ENCODE data around the gene PREX1. TPM values are rescaled to one million over a fixed set of nuclear protein-coding genes. Genes with fewer than 3 reads are reported as not detected.

The PREX1 gene
- total RNA-seq, 1 experiment from 2014 or later, result not detected

- Mint-ChIP-seq H3K4me3 (ENCODE audit: unreplicated experiment) (no peak overlapping the region), H3K9me3 (ENCODE audit: unreplicated experiment) (no peaks in the 10 kb centered on the region), H3K27ac (ENCODE audit: low read depth, unreplicated experiment) (no peak overlapping the region), H3K4me1 (ENCODE audit: insufficient read depth, unreplicated experiment) (peaks cover 10% of the 10 kb centered on the region), H3K27me3 (ENCODE audit: insufficient read depth, unreplicated experiment) (no peaks in the 10 kb centered on the region), H3K36me3 (ENCODE audit: insufficient read depth, unreplicated experiment) (no peaks in the 10 kb centered on the region)
- no TSS peak for BruUV-seq (replicated peaks)
- DNase-seq (ENCODE audit: unreplicated experiment), result no peak
- no peak for TF ChIP-seq CTCF (IDR thresholded peaks at IDR 0.05; ENCODE audit: unreplicated experiment)
- ChIA-PET POLR2A (no interaction called here), CTCF (no interaction called here)
- intact Hi-C loops (cut with micrococcal nuclease), result no loop called here
These were observed 28.3 kb upstream of the PREX1 start for GRCh38 chr20:48856130-48856529.

GRCh38 chr20:48855046-48855445 lies 27.2 kb upstream of the PREX1 start:
- no peak for DNase-seq (ENCODE audit: unreplicated experiment)
- Mint-ChIP-seq H3K27ac (ENCODE audit: low read depth, unreplicated experiment) (no peak overlapping the region), H3K4me3 (ENCODE audit: unreplicated experiment) (no peak overlapping the region), H3K36me3 (ENCODE audit: insufficient read depth, unreplicated experiment) (no peaks in the 10 kb centered on the region), H3K4me1 (ENCODE audit: insufficient read depth, unreplicated experiment) (peaks cover 10% of the 10 kb centered on the region), H3K27me3 (ENCODE audit: insufficient read depth, unreplicated experiment) (peaks cover 7% of the 10 kb centered on the region), H3K9me3 (ENCODE audit: unreplicated experiment) (no peaks in the 10 kb centered on the region)
- intact Hi-C loops (cut with micrococcal nuclease), result no loop called here
- no peak for TF ChIP-seq CTCF (IDR thresholded peaks at IDR 0.05; ENCODE audit: unreplicated experiment)
- no TSS peak for BruUV-seq (replicated peaks)
- CTCF ChIA-PET, result no interaction called here
- POLR2A ChIA-PET, result interaction anchor here (0.5 kb wide), 1 partner anchor 67 kb away, joined by 3 read pairs; no protein-coding TSS in a partner anchor

GRCh38 chr20:48852609-48853008 lies 24.8 kb upstream of the PREX1 start:
- TF ChIP-seq CTCF (IDR thresholded peaks at IDR 0.05; ENCODE audit: unreplicated experiment), result no peak
- no peaks in the 10 kb centered on the region for H3K36me3 Mint-ChIP-seq (ENCODE audit: insufficient read depth, unreplicated experiment)
- H3K4me3 Mint-ChIP-seq (ENCODE audit: unreplicated experiment), result no peak overlapping the region
- POLR2A ChIA-PET, result no interaction called here
- H3K9me3 Mint-ChIP-seq (ENCODE audit: unreplicated experiment), result no peaks in the 10 kb centered on the region
- intact Hi-C loops (cut with micrococcal nuclease), result no loop called here
- peaks cover 12% of the 10 kb centered on the region for H3K27me3 Mint-ChIP-seq (ENCODE audit: insufficient read depth, unreplicated experiment)
- H3K4me1 Mint-ChIP-seq (ENCODE audit: insufficient read depth, unreplicated experiment), result peaks cover 10% of the 10 kb centered on the region
- no peak for DNase-seq (ENCODE audit: unreplicated experiment)
- BruUV-seq (replicated peaks), result no TSS peak
- H3K27ac Mint-ChIP-seq (ENCODE audit: low read depth, unreplicated experiment), result no peak overlapping the region
- CTCF ChIA-PET, result no interaction called here

- no peak for TF ChIP-seq CTCF (IDR thresholded peaks at IDR 0.05; ENCODE audit: unreplicated experiment)
- no peaks in the 10 kb centered on the region for H3K36me3 Mint-ChIP-seq (ENCODE audit: insufficient read depth, unreplicated experiment)
- H3K9me3 Mint-ChIP-seq (ENCODE audit: unreplicated experiment), result no peaks in the 10 kb centered on the region
- peaks cover 12% of the 10 kb centered on the region for H3K27me3 Mint-ChIP-seq (ENCODE audit: insufficient read depth, unreplicated experiment)
- no TSS peak for BruUV-seq (replicated peaks)
- intact Hi-C loops (cut with micrococcal nuclease), result no loop called here
- peaks cover 10% of the 10 kb centered on the region for H3K4me1 Mint-ChIP-seq (ENCODE audit: insufficient read depth, unreplicated experiment)
- POLR2A ChIA-PET, result no interaction called here
- CTCF ChIA-PET, result no interaction called here
- DNase-seq (ENCODE audit: unreplicated experiment), result no peak
- no peak overlapping the region for H3K27ac Mint-ChIP-seq (ENCODE audit: low read depth, unreplicated experiment)
- H3K4me3 Mint-ChIP-seq (ENCODE audit: unreplicated experiment), result no peak overlapping the region
These were observed 23.8 kb upstream of the PREX1 start for GRCh38 chr20:48851579-48851978.
